Ovary (tissue), 3 donors: Measurements from ENCODE around the gene MIS12.

Source experiments
- CTCF ChIP-seq, 3 donors: fragments of 450-650 bp in 2 of 3; fragments of 200-600 bp in 1 of 3; IDR thresholded peaks; one replicate each; pipeline versions ENCODE4 v1.5.1 to v1.8.0; 2016 to 2022; ENCODE audit warnings: antibody characterized with exemption in 3 of 3, mild to moderate bottlenecking in 1 of 3
- EP300 ChIP-seq: sonication (generic); formaldehyde crosslinking; IDR thresholded peaks from one replicate; pipeline ENCODE4 v1.6.1; 2017; ENCODE audit warnings: antibody characterized with exemption
- POLR2A ChIP-seq: fragments of 450-650 bp; IDR thresholded peaks from one replicate; pipeline ENCODE4 v1.6.1; 2017; ENCODE audit warnings: antibody characterized with exemption, mild to moderate bottlenecking, moderate library complexity
- donor health status: DM: no; HTN: no; CAD: no.

- TF ChIP-seq CTCF (IDR thresholded peaks at IDR 0.05) (no peak), EP300 (no peak), POLR2A (no peak)
Observed at GRCh38 chr17:5464717-5465507, 21.5 kb upstream of the MIS12 start.
